Gastroesophageal sphincter (tissue), 4 donors: Measurements from ENCODE around the gene MCRIP2. TPM values are rescaled to one million over a fixed set of nuclear protein-coding genes. Genes with fewer than 3 reads are reported as not detected.

Experiments
- ATAC-seq: fragments of 150-250 bp; one replicate; pipeline ENCODE4 v1.9.1; 2016; ENCODE audit warnings: mild to moderate bottlenecking, moderate library complexity
- H3K27ac ChIP-seq, 4 donors: fragments of 200-600 bp; sonication (generic) in 3 of 4; 1 replicate in 3 of 4; 2 replicates in 1 of 4; pipeline ENCODE4 v1.5.1; 2016 to 2019
- H3K27me3 ChIP-seq: fragments of 200-600 bp; sonication (generic); one replicate; pipeline ENCODE4 v1.5.1; 2019
- H3K36me3 ChIP-seq, 2 donors: fragments of 200-600 bp; sonication (generic); one replicate each; pipeline ENCODE4 v1.5.1; 2019; ENCODE audit warnings: control low read depth in 1 of 2
- H3K4me1 ChIP-seq, 3 donors: fragments of 200-600 bp; sonication (generic); 1 replicate in 2 of 3; 2 replicates in 1 of 3; pipeline ENCODE4 v1.5.1; 2016 to 2019; ENCODE audit warnings: control low read depth in 2 of 3
- H3K4me3 ChIP-seq, 2 donors: fragments of 200-600 bp; sonication (generic); one replicate each; pipeline ENCODE4 v1.5.1; 2019; ENCODE audit warnings: mild to moderate bottlenecking in 1 of 2, moderate library complexity in 1 of 2
- H3K9me3 ChIP-seq, 3 donors: fragments of 200-600 bp; sonication (generic); one replicate each; pipeline ENCODE4 v1.5.1; 2017 to 2019; ENCODE audit warnings: control low read depth in 2 of 3
- EP300 ChIP-seq: sonication (generic); formaldehyde crosslinking; IDR thresholded peaks from one replicate; pipeline ENCODE4 v1.6.1; 2017; ENCODE audit warnings: antibody characterized with exemption, mild to moderate bottlenecking
- POLR2A ChIP-seq, 2 donors: fragments of 450-650 bp; IDR thresholded peaks; one replicate each; pipeline ENCODE4 v1.6.1; 2017; ENCODE audit warnings: antibody characterized with exemption in 2 of 2, mild to moderate bottlenecking in 2 of 2, moderate library complexity in 1 of 2
- POLR2AphosphoS5 ChIP-seq: sonication (generic); formaldehyde crosslinking; IDR thresholded peaks from one replicate; pipeline ENCODE4 v1.6.1; 2017; ENCODE audit warnings: antibody characterized with exemption
- WGBS, 2 donors: methylation state at CpG; one replicate each; pipeline ENCODE4 v1.1.5; 2018; ENCODE audit warnings: low coverage in 1 of 2; 5-methylcytosine and 5-hydroxymethylcytosine counted together
- total RNA-seq, 4 donors: library from RNA; depleted of rRNA; stranded (reverse); fragments of >200 nt; gene quantifications; one replicate each; pipeline ENCODE4 v1.1.0, GENCODE V29; 2016
- TF ChIP-seq, protein P1 (sequence below), 4 experiments: fragments of 200-600 bp in 2 of 4; fragments of 450-650 bp in 2 of 4; sonication (generic) in 1 of 4; IDR thresholded peaks; one replicate each; pipeline ENCODE4 v1.5.1; 2017 to 2019; ENCODE audit warnings: antibody characterized with exemption in 4 of 4, mild to moderate bottlenecking in 2 of 4, moderate library complexity in 2 of 4

The MCRIP2 gene
- total RNA-seq, 4 donors from 2014 or later = 25.4 to 70.0 (median 51.9) TPM

DNA sequence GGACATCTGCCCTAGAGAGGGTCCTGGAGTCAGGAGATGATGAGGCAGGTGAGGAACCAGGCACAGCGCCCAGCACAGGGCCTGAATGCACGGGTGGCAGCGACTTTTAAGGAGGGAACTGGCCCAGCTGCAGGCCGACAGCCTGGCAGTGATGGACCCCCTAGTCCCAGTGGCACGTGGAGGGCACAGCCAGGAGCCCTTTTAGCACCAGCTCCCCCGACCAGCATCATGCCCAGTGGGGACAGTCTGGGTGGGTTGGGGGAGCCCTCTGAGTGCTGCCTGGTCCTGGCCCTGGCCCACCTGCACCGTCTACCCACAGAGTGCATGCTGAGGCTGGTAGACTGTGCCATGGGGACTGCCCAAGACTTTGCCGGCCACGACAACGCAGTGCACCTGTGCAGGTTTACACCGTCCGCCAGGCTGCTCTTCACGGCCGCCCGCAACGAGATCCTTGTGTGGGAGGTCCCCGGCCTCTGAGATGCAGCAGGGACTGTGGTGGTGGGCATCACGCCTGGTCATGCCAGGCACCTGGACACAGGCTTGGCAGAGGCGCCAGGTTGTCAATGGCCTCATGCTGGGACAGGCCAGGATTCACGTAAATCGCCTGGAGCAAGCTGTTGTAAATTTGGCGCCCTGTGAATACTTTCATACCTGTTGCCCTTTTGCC, 25.6 kb downstream of the MCRIP2 start:
- ATAC-seq = no peak
- peaks cover 0 to 34% of the 10 kb centered on the region in 2 donors for H3K36me3 ChIP-seq
- H3K4me3 ChIP-seq = peak overlapping the region in 1 of 2 donors; percentile 76
- no peaks in the 10 kb centered on the region for H3K9me3 ChIP-seq
- TF ChIP-seq, protein P1, sequence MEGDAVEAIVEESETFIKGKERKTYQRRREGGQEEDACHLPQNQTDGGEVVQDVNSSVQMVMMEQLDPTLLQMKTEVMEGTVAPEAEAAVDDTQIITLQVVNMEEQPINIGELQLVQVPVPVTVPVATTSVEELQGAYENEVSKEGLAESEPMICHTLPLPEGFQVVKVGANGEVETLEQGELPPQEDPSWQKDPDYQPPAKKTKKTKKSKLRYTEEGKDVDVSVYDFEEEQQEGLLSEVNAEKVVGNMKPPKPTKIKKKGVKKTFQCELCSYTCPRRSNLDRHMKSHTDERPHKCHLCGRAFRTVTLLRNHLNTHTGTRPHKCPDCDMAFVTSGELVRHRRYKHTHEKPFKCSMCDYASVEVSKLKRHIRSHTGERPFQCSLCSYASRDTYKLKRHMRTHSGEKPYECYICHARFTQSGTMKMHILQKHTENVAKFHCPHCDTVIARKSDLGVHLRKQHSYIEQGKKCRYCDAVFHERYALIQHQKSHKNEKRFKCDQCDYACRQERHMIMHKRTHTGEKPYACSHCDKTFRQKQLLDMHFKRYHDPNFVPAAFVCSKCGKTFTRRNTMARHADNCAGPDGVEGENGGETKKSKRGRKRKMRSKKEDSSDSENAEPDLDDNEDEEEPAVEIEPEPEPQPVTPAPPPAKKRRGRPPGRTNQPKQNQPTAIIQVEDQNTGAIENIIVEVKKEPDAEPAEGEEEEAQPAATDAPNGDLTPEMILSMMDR (IDR thresholded peaks at IDR 0.05) = no peak
- no peak for TF ChIP-seq POLR2A (IDR thresholded peaks at IDR 0.05)
- TF ChIP-seq EP300 = no peak
- TF ChIP-seq POLR2AphosphoS5 = no peak
- H3K27ac ChIP-seq = peak overlapping the region in 3 of 4 donors; percentile 83 to 93 (median 90)
- H3K27me3 ChIP-seq = no peaks in the 10 kb centered on the region
- WGBS, 2 donors = 68 to 80% methylated on average over 2 to 6 of the region's 22 CpGs
- peaks cover 0 to 31% (median 11%) of the 10 kb centered on the region in 3 donors for H3K4me1 ChIP-seq

DNA sequence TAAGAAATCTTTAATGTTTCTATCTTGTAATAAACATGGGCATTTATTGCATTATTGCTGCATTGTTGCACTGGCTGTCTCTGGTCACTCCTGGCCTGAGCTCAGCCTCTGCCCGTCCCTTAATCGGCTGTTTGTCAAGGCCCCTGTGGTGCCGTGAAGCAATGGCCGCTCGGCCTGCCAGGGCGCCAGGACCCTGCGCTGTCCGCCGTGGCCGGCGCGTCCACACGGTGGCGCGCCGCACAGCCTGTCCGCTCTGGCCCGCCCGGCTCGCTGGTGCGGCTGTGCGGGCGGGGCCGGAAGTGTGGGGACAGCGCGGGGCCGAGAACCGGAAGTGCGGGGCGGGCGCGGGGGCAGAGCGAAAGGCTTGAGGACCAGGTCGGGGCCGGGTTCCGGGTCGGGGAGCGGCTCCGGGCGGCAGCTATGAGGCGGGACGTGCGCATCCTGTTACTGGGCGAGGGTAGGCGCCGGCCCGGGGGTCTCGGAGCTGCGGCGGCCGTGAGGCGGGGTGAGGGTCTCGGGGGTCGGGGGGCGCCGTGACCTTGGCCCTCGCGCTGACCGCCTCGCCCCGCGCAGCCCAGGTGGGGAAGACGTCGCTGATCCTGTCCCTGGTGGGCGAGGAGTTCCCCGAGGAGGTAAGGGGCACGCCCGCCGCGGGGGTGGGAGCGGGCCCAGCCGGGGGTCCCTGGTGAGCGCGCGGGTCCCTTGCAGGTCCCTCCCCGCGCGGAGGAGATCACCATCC, 26.3 kb downstream of the MCRIP2 start, which contains the start of gene RHOT2:
Gene RHOT2, plus strand, starts transcription at position 353 of the 739 bp plus-strand sequence. Its CDS starts 68 bp downstream, at position 421.
- Histone ChIP-seq H3K27me3 (no peaks in the 10 kb centered on the region), H3K27ac (peak within 1 kb of the TSS; percentile 83 to 93 (median 91))
- peak; percentile 98 for ATAC-seq

DNA sequence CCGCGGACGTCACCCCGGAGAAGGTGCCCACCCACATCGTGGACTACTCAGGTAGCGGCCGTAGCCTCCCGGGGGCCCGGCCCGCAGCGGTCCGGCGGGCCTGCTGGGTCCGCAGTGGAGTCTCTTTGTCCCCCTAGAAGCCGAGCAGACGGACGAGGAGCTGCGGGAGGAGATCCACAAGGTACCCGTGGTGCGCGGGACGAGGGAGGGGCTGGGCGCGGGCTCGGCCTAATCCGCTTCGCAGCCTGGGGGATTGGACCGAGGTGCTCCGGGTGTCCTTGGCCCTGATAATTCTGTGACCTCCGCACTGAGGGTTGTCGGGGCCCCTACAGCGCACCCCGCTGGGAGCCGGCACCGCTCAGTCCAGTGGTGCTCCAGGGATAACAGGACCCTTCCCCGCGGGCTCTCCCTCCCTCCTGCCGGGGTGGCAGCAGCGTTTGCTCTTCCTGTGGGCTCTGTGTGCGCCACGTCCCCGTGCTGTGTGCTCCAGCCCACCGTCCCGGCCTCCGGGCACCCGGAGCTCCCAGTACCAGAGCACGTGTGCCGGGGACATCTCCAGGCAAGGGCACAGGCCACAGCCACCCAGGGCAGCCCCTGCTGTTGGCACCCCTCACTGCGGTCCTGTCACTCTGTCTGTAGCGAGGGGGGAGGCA, 27.0 kb downstream of the MCRIP2 start:
- Histone ChIP-seq H3K4me1 (peaks cover 0 to 31% (median 11%) of the 10 kb centered on the region in 3 donors), H3K9me3 (no peaks in the 10 kb centered on the region), H3K27ac (peak overlapping the region; percentile 83 to 93 (median 91)), H3K27me3 (no peaks in the 10 kb centered on the region), H3K36me3 (peaks cover 0 to 48% of the 10 kb centered on the region in 2 donors), H3K4me3 (peak overlapping the region; percentile 76 to 97)
- WGBS, 2 donors = no CpG with 5 or more reads among the region's 50 CpGs
- no peak for ATAC-seq
- TF ChIP-seq POLR2A (IDR thresholded peaks at IDR 0.05) = no peak
- TF ChIP-seq POLR2AphosphoS5 = no peak
- no peak for TF ChIP-seq EP300
- TF ChIP-seq, protein P1 (IDR thresholded peaks at IDR 0.05) = no peak

More for the DNA sequence above, 26.3 kb downstream of the MCRIP2 start, which contains the start of gene RHOT2:
- H3K36me3 ChIP-seq = peaks cover 0 to 41% of the 10 kb centered on the region in 2 donors
- H3K9me3 ChIP-seq = no peaks in the 10 kb centered on the region
- TF ChIP-seq, protein P1 (IDR thresholded peaks at IDR 0.05) = peak in 3 of 4 experiments; percentile 95 to 99 (median 96)
- peak; percentile 49 to 79 for TF ChIP-seq POLR2A (IDR thresholded peaks at IDR 0.05)
- TF ChIP-seq EP300 = no peak
- TF ChIP-seq POLR2AphosphoS5 = peak; percentile 79
- H3K4me1 ChIP-seq = peaks cover 0 to 31% (median 11%) of the 10 kb centered on the region in 3 donors
- peak within 1 kb of the TSS; percentile 76 to 97 for H3K4me3 ChIP-seq
- WGBS, 2 donors = 0% methylated on average over 2 of the region's 78 CpGs; no CpG with 5 or more reads in 1 of the 2 donors

DNA sequence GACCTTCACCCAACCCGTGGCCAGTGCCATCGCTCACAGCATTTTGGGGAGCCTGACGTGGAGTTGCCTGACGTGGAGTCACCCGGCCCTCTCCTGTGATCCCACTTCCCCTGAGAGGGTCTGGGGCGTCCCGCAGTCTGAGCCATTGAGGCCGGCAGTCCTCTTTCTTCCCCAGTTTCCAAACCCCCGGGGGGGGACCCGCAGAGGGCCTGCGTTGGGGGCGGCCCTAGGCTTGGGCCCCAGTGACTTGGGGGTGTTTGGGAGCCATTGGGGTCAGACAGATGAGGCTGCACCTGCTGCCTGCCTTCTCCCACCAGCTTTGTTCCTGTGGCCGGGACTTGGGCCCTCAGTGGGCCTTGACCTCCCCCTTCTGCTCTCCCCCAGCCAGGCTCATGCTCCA, 28.0 kb downstream of the MCRIP2 start:
- no peak overlapping the region for H3K27ac ChIP-seq
- H3K4me3 ChIP-seq = no peak overlapping the region
- TF ChIP-seq, protein P1 (IDR thresholded peaks at IDR 0.05) = no peak
- TF ChIP-seq POLR2AphosphoS5 = no peak
- TF ChIP-seq POLR2A (IDR thresholded peaks at IDR 0.05) = no peak
- TF ChIP-seq EP300 = no peak
- peaks cover 0 to 36% (median 11%) of the 10 kb centered on the region in 3 donors for H3K4me1 ChIP-seq
- H3K9me3 ChIP-seq = no peaks in the 10 kb centered on the region
- ATAC-seq = no peak
- no CpG with 5 or more reads among the region's 13 CpGs for WGBS, 2 donors
- peaks cover 0 to 50% of the 10 kb centered on the region in 2 donors for H3K36me3 ChIP-seq
- H3K27me3 ChIP-seq = no peaks in the 10 kb centered on the region
